ENCODE results near the gene RPF1. TPM values are rescaled to one million over a fixed set of nuclear protein-coding genes. Genes with fewer than 3 reads are reported as not detected.

The RPF1 gene
- total and polyA plus RNA-seq, 10 of the 15 experiments (the other 5 are each of a cell fraction or from before 2014, with no cell fraction given): 37.0 to 97.5 (median 56.2) TPM

- TF ChIP-seq CHD4 (IDR thresholded peaks at IDR 0.05): no peak
- no peak for TF ChIP-seq ESRRA (IDR thresholded peaks at IDR 0.05; ENCODE audit: low read length)
- TF ChIP-seq STAT1 (conservative IDR thresholded peaks at IDR 0.05): no peak
- no peak for TF ChIP-seq MTA3 (IDR thresholded peaks at IDR 0.05; ENCODE audit: borderline replicate concordance, low read length)
- TF ChIP-seq GATAD2B (conservative IDR thresholded peaks at IDR 0.05; ENCODE audit: low read depth): no peak
- no peak for TF ChIP-seq REST (IDR thresholded peaks at IDR 0.05; ENCODE audit: low read depth, low read length)
- no peak for TF ChIP-seq FOS (IDR thresholded peaks at IDR 0.05; ENCODE audit: borderline replicate concordance, extremely low read depth, insufficient read length)
- TF ChIP-seq ZNF24 (IDR thresholded peaks at IDR 0.05): no peak
- TF ChIP-seq ZBTB33 (IDR thresholded peaks at IDR 0.05): no peak
Observed at GRCh38 chr1:84434081-84434769, 44.8 kb upstream of the RPF1 start (continued).

All from GM12878 (cell line).